ENCODE measurements around the gene RGS3.

GRCh38 chr9:113603048-113603375 is 139.5 kb downstream of the RGS3 start:
- TF ChIP-seq POLR2A (IDR thresholded peaks at IDR 0.05; ENCODE audit: low read depth, low read length), result no peak
- no peak for TF ChIP-seq POLR2AphosphoS5 (IDR thresholded peaks at IDR 0.05; ENCODE audit: low read depth, low read length)
